B cell (primary cell): ENCODE measurements around the gene CD200. TPM values are rescaled to one million over a fixed set of nuclear protein-coding genes. Genes with fewer than 3 reads are reported as not detected.

ENCODE experiments used
- ATAC-seq: fragments of 200-7000 bp; cut with Tn5 transposase; one replicate; pipeline ENCODE4 v1.10.0; 2021; ENCODE audit warnings: low read depth, mild to moderate bottlenecking, moderate number of reproducible peaks, moderate library complexity
- CTCF ChIA-PET: fragments of 350-600 bp; sonication (Branson Sonifier 250); formaldehyde crosslinking; loops from one replicate; lab custom pipeline; 2021; ENCODE audit warnings: antibody characterized with exemption, inconsistent platforms; lab: Charles Lee
- POLR2A ChIA-PET: fragments of 350-600 bp; sonication (Branson Sonifier 250); formaldehyde crosslinking; loops from one replicate; lab custom pipeline; 2021; ENCODE audit warnings: antibody characterized with exemption; lab: Charles Lee
- DNase-seq: peaks from one replicate; pipeline ENCODE4 v3.0.0; 2013
- H2AFZ ChIP-seq: 2 replicates; pipeline ENCODE4 v1.6.1; 2012; ENCODE audit warnings: mild to moderate bottlenecking, low read depth, low read length; ENCODE audit not compliant: insufficient read depth, poor library complexity, severe bottlenecking
- H3K27ac ChIP-seq, 2 donors: 1 replicate in 1 of 2; 2 replicates in 1 of 2; pipeline ENCODE4 v1.5.1; 2012 to 2013; ENCODE audit warnings: low read length in 2 of 2, mild to moderate bottlenecking in 2 of 2, moderate library complexity in 1 of 2
- H3K27me3 ChIP-seq, 4 experiments: fragments of 200-600 bp in 1 of 4; sonication (generic) in 1 of 4; replicated peaks in 1 of 4; 1 replicate in 2 of 4; 2 replicates in 2 of 4; pipeline versions ENCODE4 v1.6.1 to v1.7.0; 2013 to 2016; ENCODE audit warnings: low read length in 3 of 4, mild to moderate bottlenecking in 2 of 4, mixed read lengths in 1 of 4, moderate library complexity in 1 of 4; ENCODE audit not compliant: insufficient read depth in 4 of 4, control insufficient read depth in 3 of 4; ENCODE audit errors: control extremely low read depth in 1 of 4
- H3K36me3 ChIP-seq, 2 experiments: replicated peaks in 1 of 2; 1 replicate in 1 of 2; 2 replicates in 1 of 2; pipeline versions ENCODE4 v1.6.1 to v1.7.1; 2013; ENCODE audit warnings: low read length in 1 of 2; ENCODE audit not compliant: insufficient read depth in 2 of 2, control insufficient read depth in 1 of 2; ENCODE audit errors: control extremely low read depth in 1 of 2, extremely low read depth in 1 of 2
- H3K4me1 ChIP-seq, 2 donors: fragments of 200-600 bp in 1 of 2; sonication (generic) in 1 of 2; 1 replicate in 1 of 2; 2 replicates in 1 of 2; pipeline versions ENCODE4 v1.5.1 to v1.6.1; 2013 to 2017; ENCODE audit warnings: low read length in 2 of 2; ENCODE audit not compliant: control insufficient read depth in 2 of 2, insufficient read depth in 2 of 2
- H3K4me2 ChIP-seq: replicated peaks from 2 replicates; pipeline ENCODE3; 2012; ENCODE audit warnings: mild to moderate bottlenecking, low read depth, low read length; ENCODE audit not compliant: poor library complexity, severe bottlenecking
- H3K4me3 ChIP-seq, 5 experiments: fragments of 200-600 bp in 1 of 5; sonication (generic) in 1 of 5; 1 replicate in 3 of 5; 2 replicates in 2 of 5; pipeline versions ENCODE4 v1.5.1 to v1.7.0; 2011 to 2016; ENCODE audit warnings: low read length in 4 of 5, mild to moderate bottlenecking in 4 of 5, low read depth in 2 of 5, control low read depth in 1 of 5, moderate library complexity in 1 of 5; ENCODE audit not compliant: insufficient read depth in 1 of 5; ENCODE audit errors: control extremely low read depth in 1 of 5, extremely low read depth in 1 of 5
- H3K79me2 ChIP-seq: fragments of 200-600 bp; sonication (generic); one replicate; pipeline ENCODE4 v1.6.0; 2016; ENCODE audit warnings: low read length; ENCODE audit not compliant: control insufficient read depth, insufficient read depth
- H3K9ac ChIP-seq: fragments of 200-600 bp; sonication (generic); 2 replicates; pipeline ENCODE4 v1.6.1; 2017; ENCODE audit warnings: mild to moderate bottlenecking, low read length, moderate library complexity
- H3K9me3 ChIP-seq, 3 donors: one replicate each; pipeline versions ENCODE4 v1.6.1 to v1.7.1; 2013; ENCODE audit warnings: low read length in 2 of 3; ENCODE audit not compliant: control insufficient read depth in 2 of 3, insufficient read depth in 1 of 3; ENCODE audit errors: control extremely low read depth in 1 of 3
- H4K20me1 ChIP-seq: 2 replicates; pipeline ENCODE4 v1.6.0; 2012; ENCODE audit warnings: mild to moderate bottlenecking, low read length; ENCODE audit not compliant: insufficient read depth, control insufficient read depth, poor library complexity, severe bottlenecking
- H3K27ac Mint-ChIP-seq: one replicate; pipeline ENCODE4 v1.8.0; 2021; ENCODE audit warnings: mixed read lengths
- H3K27me3 Mint-ChIP-seq: one replicate; pipeline ENCODE4 v1.8.0; 2021; ENCODE audit warnings: mixed read lengths
- H3K4me1 Mint-ChIP-seq: one replicate; pipeline ENCODE4 v1.8.0; 2021; ENCODE audit warnings: mixed read lengths
- H3K4me3 Mint-ChIP-seq: one replicate; pipeline ENCODE4 v1.8.0; 2021; ENCODE audit warnings: mixed read lengths
- H3K9me3 Mint-ChIP-seq: one replicate; pipeline ENCODE4 v1.8.0; 2022; ENCODE audit warnings: mixed read lengths; ENCODE audit not compliant: insufficient read depth
- CTCF ChIP-seq: fragments of 200-600 bp; IDR thresholded peaks from one replicate; pipeline ENCODE4 v1.8.0; 2022; ENCODE audit warnings: antibody characterized with exemption, mild to moderate bottlenecking
- EZH2 ChIP-seq: IDR thresholded peaks from 2 replicates; pipeline ENCODE4 v1.6.1; 2012; ENCODE audit warnings: borderline replicate concordance, low read depth, mild to moderate bottlenecking, moderate library complexity, low read length; ENCODE audit not compliant: insufficient read depth, poor library complexity, severe bottlenecking
- WGBS: methylation state at CpG from one replicate; pipeline ENCODE4 v1.1.5; 2013; ENCODE audit warnings: missing lambda C conversion rate; ENCODE audit not compliant: insufficient coverage; 5-methylcytosine and 5-hydroxymethylcytosine counted together
- intact Hi-C: fragments of 100-400 bp; cut with micrococcal nuclease; formaldehyde crosslinking; loops from one replicate; pipeline ENCODE4 v1.10.0; 2022
- polyA plus RNA-seq: library from polyadenylated mRNA; depleted of rRNA; stranded (reverse); fragments of >200 nt; gene quantifications from 2 replicates; pipeline ENCODE4 v1.2.3, GENCODE V29; 2012
- total RNA-seq, 2 donors: library from RNA; stranded (reverse); fragments of 120-200 nt in 1 of 2; gene quantifications; 1 replicate in 1 of 2; 2 replicates in 1 of 2; pipeline versions ENCODE4 v1.2.3 to v1.2.4, GENCODE V29; 2013 to 2022

Gene CD200
- total and polyA plus RNA-seq, 2 donors (not counting 1 experiment from before 2014, with no cell fraction given) = 35.0 to 49.9 TPM

GRCh38 chr3:112315791-112316190, 17.2 kb upstream of the CD200 start:
- H3K27ac Mint-ChIP-seq = no peak overlapping the region
- H2AFZ ChIP-seq = no peak overlapping the region
- H3K4me1 ChIP-seq = no peaks in the 10 kb centered on the region
- no peak overlapping the region for H3K9ac ChIP-seq
- H3K27me3 Mint-ChIP-seq = no peaks in the 10 kb centered on the region
- intact Hi-C loops = no loop called here
- ChIA-PET CTCF (interaction anchor here (0.8 to 5.6 kb wide), 3 partner anchors 23 to 302 kb away, joined by 3 to 33 read pairs (median 5); partner anchors contain the start of gene SLC9C1), POLR2A (no interaction called here)
- no peaks in the 10 kb centered on the region for H3K36me3 ChIP-seq
- H3K4me3 ChIP-seq = no peak overlapping the region
- no peaks in the 10 kb centered on the region for H4K20me1 ChIP-seq
- DNase-seq = no peak
- no CpG with 5 or more reads among the region's 1 CpG for WGBS
- H3K4me2 ChIP-seq = no peak overlapping the region
- ATAC-seq = no peak
- peaks cover 0 to 4% (median 3%) of the 10 kb centered on the region in 3 donors for H3K9me3 ChIP-seq
- H3K9me3 Mint-ChIP-seq = no peaks in the 10 kb centered on the region
- H3K27me3 ChIP-seq = no peaks in the 10 kb centered on the region
- H3K4me1 Mint-ChIP-seq = peaks cover 7% of the 10 kb centered on the region
- no peak for TF ChIP-seq CTCF
- no peak for TF ChIP-seq EZH2
- no peaks in the 10 kb centered on the region for H3K79me2 ChIP-seq
- no peak overlapping the region for H3K27ac ChIP-seq
- H3K4me3 Mint-ChIP-seq = no peak overlapping the region

- Histone ChIP-seq H3K27ac (no peak overlapping the region), H3K79me2 (no peaks in the 10 kb centered on the region), H3K9me3 (peaks cover 0 to 4% (median 3%) of the 10 kb centered on the region in 3 donors), H3K4me1 (no peaks in the 10 kb centered on the region), H2AFZ (no peak overlapping the region), H3K27me3 (no peaks in the 10 kb centered on the region), H3K4me2 (no peak overlapping the region), H3K9ac (no peak overlapping the region), H3K4me3 (no peak overlapping the region), H4K20me1 (no peaks in the 10 kb centered on the region), H3K36me3 (no peaks in the 10 kb centered on the region)
- H3K4me1 Mint-ChIP-seq = peaks cover 4% of the 10 kb centered on the region
- ATAC-seq (no peak), DNase-seq (no peak)
- TF ChIP-seq CTCF = no peak
- no peak for TF ChIP-seq EZH2
- H3K27ac Mint-ChIP-seq = no peak overlapping the region
- no peak overlapping the region for H3K4me3 Mint-ChIP-seq
- no peaks in the 10 kb centered on the region for H3K9me3 Mint-ChIP-seq
- ChIA-PET CTCF (interaction anchor here (0.8 to 2.9 kb wide), 10 partner anchors 9 to 218 kb away, joined by 3 to 13 read pairs (median 3); partner anchors contain the start of gene SLC9C1), POLR2A (no interaction called here)
- H3K27me3 Mint-ChIP-seq = no peaks in the 10 kb centered on the region
- WGBS = no CpG with 5 or more reads among the region's 4 CpGs
- intact Hi-C loops = no loop called here
Measured at GRCh38 chr3:112319516-112320276, 13.3 kb upstream of the CD200 start.
